ENCODE data around the gene NECTIN4.
A peak's percentile ranks its signal among the peaks of the same experiment; 100 is the strongest.

Gene NECTIN4

DNA sequence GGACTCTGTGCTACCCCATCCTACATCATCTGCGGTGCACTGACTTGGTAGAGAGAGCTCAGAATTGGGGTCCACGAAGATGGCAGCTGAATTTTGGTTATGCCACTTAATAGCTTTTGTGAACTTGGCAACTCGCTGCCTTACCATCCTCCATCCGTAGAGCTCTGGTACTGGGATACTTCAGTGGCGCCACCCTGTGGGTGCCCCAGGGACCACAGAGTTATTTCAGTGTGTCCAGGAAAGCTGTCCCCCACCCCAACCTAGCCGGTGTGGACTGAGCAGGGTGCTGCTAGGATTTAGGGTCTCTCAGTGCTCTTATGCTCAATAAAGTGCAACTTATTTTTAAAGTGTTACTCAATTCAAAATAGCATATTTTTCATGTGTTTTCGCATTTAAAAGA is 34.6 kb downstream of the NECTIN4 start:
- TF ChIP-seq ZFX (IDR thresholded peaks at IDR 0.05; ENCODE audit: borderline replicate concordance) (no peak), CTCF (IDR thresholded peaks at IDR 0.05) (0 out of 2 replicates have a peak, but pooled peaks have one; percentile 14)
- H3K27ac ChIP-seq = no peak overlapping the region

GRCh38 chr1:161054232-161054631 is 35.1 kb downstream of the NECTIN4 start:
- no peak for TF ChIP-seq CTCF (IDR thresholded peaks at IDR 0.05)
- TF ChIP-seq ZFX (IDR thresholded peaks at IDR 0.05; ENCODE audit: borderline replicate concordance) = no peak
- H3K27ac ChIP-seq = no peak overlapping the region

GRCh38 chr1:161052899-161053298 is 36.5 kb downstream of the NECTIN4 start:
- TF ChIP-seq CTCF (IDR thresholded peaks at IDR 0.05) = no peak
- TF ChIP-seq ZFX (IDR thresholded peaks at IDR 0.05; ENCODE audit: borderline replicate concordance) = no peak

DNA sequence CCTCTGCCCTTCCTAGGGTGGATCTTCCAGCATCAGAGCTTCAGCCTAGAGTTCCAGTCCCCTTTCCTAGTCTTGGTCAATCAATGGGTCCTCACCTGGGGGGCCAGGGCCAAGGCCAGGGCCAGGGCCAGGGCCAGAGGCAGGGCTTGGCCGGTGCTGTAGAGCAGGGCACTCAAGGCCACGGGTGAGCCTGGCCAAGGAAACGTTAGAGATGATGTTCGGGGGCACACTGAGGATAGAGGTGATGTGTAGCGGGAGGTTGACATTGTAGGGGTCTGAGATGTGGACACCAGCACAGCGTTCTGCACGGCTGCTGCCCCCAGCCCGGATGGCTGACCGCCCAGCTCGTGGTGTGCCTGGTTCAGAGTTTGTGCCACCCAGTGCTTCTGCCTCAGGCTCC is 38.1 kb downstream of the NECTIN4 start:
- no peak overlapping the region for H3K27ac ChIP-seq
- no peak for TF ChIP-seq CTCF (IDR thresholded peaks at IDR 0.05)
- TF ChIP-seq ZFX (IDR thresholded peaks at IDR 0.05; ENCODE audit: borderline replicate concordance) = no peak

More at GRCh38 chr1:161052899-161053298, 36.5 kb downstream of the NECTIN4 start:
- H3K27ac ChIP-seq = no peak overlapping the region

GRCh38 chr1:161048949-161049722 is 40.2 kb downstream of the NECTIN4 start:
- no peak overlapping the region for H3K27ac ChIP-seq
- no peak for TF ChIP-seq CTCF (IDR thresholded peaks at IDR 0.05)
- TF ChIP-seq ZFX (IDR thresholded peaks at IDR 0.05; ENCODE audit: borderline replicate concordance) = no peak

DNA sequence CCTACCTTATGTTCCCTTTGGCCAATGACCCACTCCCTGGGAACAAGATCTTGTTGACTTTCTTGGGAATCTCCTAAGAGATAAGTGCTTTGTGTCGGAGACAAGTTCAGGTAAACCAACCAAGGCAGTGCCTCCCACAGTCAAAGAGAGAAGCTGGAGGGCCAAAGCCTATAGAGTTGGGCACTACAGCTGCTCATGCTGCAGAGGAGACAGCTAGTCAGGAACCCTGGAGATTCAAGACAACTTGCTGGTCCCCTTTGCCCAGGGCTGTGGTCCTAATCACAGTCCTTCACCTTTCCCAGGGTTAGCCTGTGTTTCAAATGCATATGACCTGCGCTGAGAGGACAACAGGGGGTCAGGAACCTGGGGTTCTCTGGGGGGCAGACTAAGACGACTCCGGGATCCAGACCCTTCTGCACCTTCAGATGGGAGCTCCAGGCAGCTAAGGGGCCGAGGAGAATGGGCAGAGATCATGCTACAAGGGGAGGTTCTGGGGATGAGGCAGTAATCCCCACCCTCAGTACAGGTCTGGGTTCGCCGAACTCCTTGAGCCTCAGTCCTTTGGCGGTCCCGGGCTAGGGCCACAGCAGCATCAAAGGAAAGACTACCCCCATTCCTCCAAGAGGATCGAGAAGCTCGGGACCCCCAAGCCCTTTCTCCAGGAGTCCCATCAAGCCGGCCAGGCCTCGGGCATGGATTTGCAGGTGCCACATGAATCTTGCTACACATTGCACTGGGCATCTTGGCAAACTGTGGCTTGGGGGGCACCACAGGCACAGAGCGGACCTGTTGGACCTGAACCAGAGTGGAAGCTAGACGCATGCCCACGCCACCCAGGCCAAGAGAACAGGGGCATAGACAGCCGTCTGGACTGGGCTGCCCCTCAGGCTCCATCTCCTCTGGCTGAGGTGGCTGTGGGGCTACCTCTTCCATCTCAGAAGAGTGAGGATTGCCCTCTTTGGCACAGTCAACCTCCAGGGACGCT is 41.6 kb downstream of the NECTIN4 start:
- no peak overlapping the region for H3K27ac ChIP-seq

More for the DNA sequence above, 41.6 kb downstream of the NECTIN4 start:
- TF ChIP-seq CTCF (IDR thresholded peaks at IDR 0.05) (no peak), ZFX (IDR thresholded peaks at IDR 0.05; ENCODE audit: borderline replicate concordance) (no peak)
